HS-27A (cell line): Measurements from ENCODE around the gene C3.
"Not testable (repeated sequence)": the region's sequence is repeated elsewhere in the genome, so short reads cannot be mapped to it uniquely, and the experiment has no call there.

Experiments
- DNase-seq: peaks from one replicate; pipeline ENCODE4 v3.0.0-alpha.2; 2012; ENCODE audit warnings: low read depth, missing footprints

The C3 gene

GRCh38 chr19:6720369-6721137 is at the start of gene C3:
Gene C3 (minus strand): TSS chr19:6720650. CDS start chr19:6720589, 61 bp downstream.
- no peak for DNase-seq

GRCh38 chr19:6769006-6769619 is 48.7 kb upstream of the C3 start:
- DNase-seq, result no peak

GRCh38 chr19:6768236-6768785 is 47.9 kb upstream of the C3 start:
- DNase-seq, result no peak

GRCh38 chr19:6767357-6768235 is 47.1 kb upstream of the C3 start, which contains the start of gene SH2D3A:
Gene SH2D3A (minus strand): TSS chr19:6767435. CDS start chr19:6763748, 3,687 bp downstream.
- no peak for DNase-seq

GRCh38 chr19:6767081-6767356 is 46.6 kb upstream of the C3 start:
- no peak for DNase-seq

GRCh38 chr19:6766357-6767080 is 46.1 kb upstream of the C3 start:
- DNase-seq, result no peak

- DNase-seq, result no peak
These were observed 45.4 kb upstream of the C3 start for GRCh38 chr19:6765738-6766356.

- not testable (repeated sequence) for DNase-seq
These were observed 41.9 kb upstream of the C3 start for GRCh38 chr19:6762253-6762797.

- no peak for DNase-seq
These were observed 40.7 kb upstream of the C3 start for GRCh38 chr19:6761053-6761676.

GRCh38 chr19:6760606-6761005 is 40.2 kb upstream of the C3 start:
- DNase-seq, result no peak

- no peak for DNase-seq
These were observed 34.4 kb upstream of the C3 start for GRCh38 chr19:6754653-6755463.

- DNase-seq, result no peak
These were observed 33.7 kb upstream of the C3 start for GRCh38 chr19:6754136-6754535.

GRCh38 chr19:6753178-6754031 is 33.0 kb upstream of the C3 start:
- no peak for DNase-seq

- no peak for DNase-seq
These were observed 32.1 kb upstream of the C3 start for GRCh38 chr19:6752256-6753177.

- DNase-seq, result no peak
These were observed 30.7 kb upstream of the C3 start for GRCh38 chr19:6751189-6751588.

- DNase-seq, result no peak
These were observed 29.6 kb upstream of the C3 start for GRCh38 chr19:6750062-6750461.

- DNase-seq, result not testable (repeated sequence)
These were observed 28.1 kb upstream of the C3 start for GRCh38 chr19:6748543-6748942.

- DNase-seq, result no peak
These were observed 25.5 kb upstream of the C3 start for GRCh38 chr19:6745965-6746364.
